Ishikawa (cell line): Measurements from ENCODE around the gene CEP126.

Source experiments
- CEBPB ChIP-seq: IDR thresholded peaks from 2 replicates; pipeline ENCODE4 v1.6.1; 2012
- CREB1 ChIP-seq: IDR thresholded peaks from 2 replicates; pipeline ENCODE4 v1.6.1; 2012; ENCODE audit warnings: low read depth
- EGR1 ChIP-seq: IDR thresholded peaks from 2 replicates; pipeline ENCODE4 v1.6.1; 2012
- EP300 ChIP-seq: IDR thresholded peaks from 2 replicates; pipeline ENCODE4 v1.6.1; 2012; ENCODE audit warnings: borderline replicate concordance
- MAX ChIP-seq: IDR thresholded peaks from 2 replicates; pipeline ENCODE4 v1.6.1; 2012
- NFIC ChIP-seq: IDR thresholded peaks from 2 replicates; pipeline ENCODE4 v1.6.1; 2012
- RAD21 ChIP-seq: IDR thresholded peaks from 2 replicates; pipeline ENCODE4 v1.6.1; 2012; ENCODE audit warnings: low read depth
- TAF1 ChIP-seq: IDR thresholded peaks from 2 replicates; pipeline ENCODE4 v1.6.1; 2012; ENCODE audit warnings: low read depth, mild to moderate bottlenecking
- TCF12 ChIP-seq: IDR thresholded peaks from 2 replicates; pipeline ENCODE4 v1.6.1; 2012; ENCODE audit warnings: low read depth
- YY1 ChIP-seq: IDR thresholded peaks from 2 replicates; pipeline ENCODE4 v1.6.1; 2012; ENCODE audit warnings: low read depth
- ZBTB7A ChIP-seq: IDR thresholded peaks from 2 replicates; pipeline ENCODE4 v1.6.1; 2012; ENCODE audit warnings: low read depth
- TF ChIP-seq, protein P1 (sequence below): IDR thresholded peaks from 2 replicates; pipeline ENCODE4 v1.6.1; 2012

DNA sequence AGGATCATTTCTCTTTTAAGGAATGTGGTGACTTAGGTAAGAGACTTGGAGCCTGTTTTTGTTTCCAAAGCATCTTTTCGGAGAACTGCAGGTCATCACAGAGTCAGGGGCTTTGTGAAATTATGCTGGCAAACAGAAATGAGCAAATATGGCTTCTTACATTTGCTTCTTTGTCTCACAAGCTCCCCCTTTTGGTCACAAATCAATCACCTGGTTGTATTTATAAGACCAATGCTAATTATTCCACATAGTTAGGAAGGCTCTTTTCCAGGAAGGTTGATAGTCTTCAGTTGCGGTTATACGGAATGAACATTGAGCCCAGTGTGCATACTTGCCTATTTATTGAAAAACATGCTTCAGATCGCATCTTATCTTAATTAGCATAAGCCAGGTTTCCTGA is 34.6 kb upstream of the CEP126 start:
- TF ChIP-seq TCF12, result no peak
- TF ChIP-seq CEBPB, result no peak
- no peak for TF ChIP-seq MAX
- TF ChIP-seq, protein P1, sequence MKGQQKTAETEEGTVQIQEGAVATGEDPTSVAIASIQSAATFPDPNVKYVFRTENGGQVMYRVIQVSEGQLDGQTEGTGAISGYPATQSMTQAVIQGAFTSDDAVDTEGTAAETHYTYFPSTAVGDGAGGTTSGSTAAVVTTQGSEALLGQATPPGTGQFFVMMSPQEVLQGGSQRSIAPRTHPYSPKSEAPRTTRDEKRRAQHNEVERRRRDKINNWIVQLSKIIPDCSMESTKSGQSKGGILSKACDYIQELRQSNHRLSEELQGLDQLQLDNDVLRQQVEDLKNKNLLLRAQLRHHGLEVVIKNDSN, result no peak
- no peak for TF ChIP-seq TAF1
- TF ChIP-seq EGR1, result no peak
- no peak for TF ChIP-seq NFIC
- no peak for TF ChIP-seq ZBTB7A
- TF ChIP-seq EP300, result no peak
- TF ChIP-seq CREB1, result no peak
- TF ChIP-seq RAD21, result peak; percentile 31; the same call in 1 of the 2 replicates
- TF ChIP-seq YY1, result no peak
